K562 (cell line): ENCODE results near the gene MACF1.

Experiments used
- CREB1 ChIP-seq, 2 experiments: sonication (generic) in 1 of 2; formaldehyde crosslinking in 1 of 2; IDR thresholded peaks; 2 replicates each; pipeline versions ENCODE4 v1.6.1 to v1.8.0; 2012 to 2022; ENCODE audit warnings: inconsistent platforms in 1 of 2, mild to moderate bottlenecking in 1 of 2, missing genetic modification reagents in 1 of 2, moderate library complexity in 1 of 2
- CTCF ChIP-seq, 3 experiments: IDR thresholded peaks in 2 of 3; conservative IDR thresholded peaks in 1 of 3; 2 replicates each; pipeline ENCODE4 v1.5.1; 2011 to 2012; ENCODE audit warnings: low read length in 3 of 3, mild to moderate bottlenecking in 3 of 3, control low read depth in 2 of 3, improper control_type of control experiment in 1 of 3, inconsistent platforms in 1 of 3, low read depth in 1 of 3, mixed read lengths in 1 of 3, moderate library complexity in 1 of 3; ENCODE audit not compliant: insufficient read depth in 2 of 3
- FOS ChIP-seq: IDR thresholded peaks from 3 replicates; pipeline ENCODE4 v1.6.1; 2011; ENCODE audit not compliant: insufficient read length; ENCODE audit errors: extremely low read depth
- HMG20B ChIP-seq: fragments of 250-450 bp; sonication (Bioruptor Pico); IDR thresholded peaks from 2 replicates; pipeline ENCODE4 v1.5.0; 2021; ENCODE audit warnings: mild to moderate bottlenecking
- MAZ ChIP-seq, 2 experiments: fragments of 450-650 bp in 1 of 2; sonication (generic) in 1 of 2; formaldehyde crosslinking; IDR thresholded peaks in 1 of 2; conservative IDR thresholded peaks in 1 of 2; 2 replicates each; pipeline versions ENCODE4 v1.4.0 to v1.5.0; 2020; ENCODE audit warnings: mild to moderate bottlenecking in 1 of 2, missing genetic modification reagents in 1 of 2
- NFIX ChIP-seq: fragments of 250-450 bp; sonication (Bioruptor Pico); IDR thresholded peaks from 2 replicates; pipeline ENCODE4 v1.4.0; 2020; ENCODE audit warnings: low read depth, mild to moderate bottlenecking, moderate library complexity
- PHB2 ChIP-seq: fragments of 450-650 bp; IDR thresholded peaks from 2 replicates; pipeline ENCODE4 v1.6.1; 2017; ENCODE audit warnings: low read depth
- POLR2A ChIP-seq: fragments of 450-650 bp; conservative IDR thresholded peaks from 2 replicates; pipeline ENCODE4 v1.6.1; 2016
- XRCC4 ChIP-seq: IDR thresholded peaks from one replicate; pipeline ENCODE4 v1.6.1; 2011; ENCODE audit not compliant: insufficient read depth, insufficient read length; ENCODE audit errors: extremely low read depth
- ZFX ChIP-seq: sonication (generic); formaldehyde crosslinking; IDR thresholded peaks from 2 replicates; pipeline ENCODE4 v1.8.0; 2022; ENCODE audit warnings: mild to moderate bottlenecking, missing genetic modification reagents, moderate library complexity
- ZNF324 ChIP-seq: fragments of 250-450 bp; sonication (Bioruptor Pico); IDR thresholded peaks from 2 replicates; pipeline ENCODE4 v1.4.0; 2020; ENCODE audit warnings: mild to moderate bottlenecking
- ZNF696 ChIP-seq: fragments of 250-450 bp; sonication (Bioruptor Pico); conservative IDR thresholded peaks from 2 replicates; pipeline ENCODE4 v1.4.0; 2020; ENCODE audit warnings: mild to moderate bottlenecking, moderate library complexity
- ZNF830 ChIP-seq: fragments of 250-450 bp; sonication (Bioruptor Pico); IDR thresholded peaks from 2 replicates; pipeline ENCODE4 v1.5.0; 2021; ENCODE audit warnings: mild to moderate bottlenecking
- TF ChIP-seq, protein P1 (sequence below): sonication (generic); formaldehyde crosslinking; IDR thresholded peaks from 2 replicates; pipeline ENCODE4 v1.8.0; 2022; ENCODE audit warnings: missing genetic modification reagents, mild to moderate bottlenecking, borderline replicate concordance

DNA sequence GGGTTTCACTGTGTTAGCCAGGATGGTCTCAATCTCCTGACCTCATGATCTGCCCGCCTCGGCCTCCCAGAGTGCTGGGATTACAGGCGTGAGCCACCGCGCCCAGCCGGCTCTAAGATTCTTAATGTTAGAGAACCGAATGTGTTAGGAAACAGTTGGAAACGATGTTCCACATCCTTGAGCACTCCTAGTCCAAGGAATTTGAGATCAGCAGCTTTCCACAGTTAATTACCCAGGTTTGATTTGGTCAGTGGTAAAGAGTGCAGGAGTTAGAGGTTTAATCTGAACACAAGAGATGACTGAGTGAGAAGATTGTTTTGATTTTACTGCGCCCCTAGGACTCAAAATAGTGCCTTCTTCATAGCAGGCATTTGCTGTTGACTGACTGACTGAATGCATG lies 211.1 kb downstream of the MACF1 start:
- no peak for TF ChIP-seq NFIX (CRISPR knock-in tag)
- no peak for TF ChIP-seq MAZ (CRISPR knock-in tag; conservative IDR thresholded peaks at IDR 0.05 in 1 of 2, IDR thresholded peaks at IDR 0.05 in 1 of 2)
- no peak for TF ChIP-seq CTCF (IDR thresholded peaks at IDR 0.05 in 2 of 3, conservative IDR thresholded peaks at IDR 0.05 in 1 of 3; ENCODE audit: insufficient read depth in 2 of 3, low read depth in 1 of 3, low read length in 3 of 3)
- TF ChIP-seq, protein P1, sequence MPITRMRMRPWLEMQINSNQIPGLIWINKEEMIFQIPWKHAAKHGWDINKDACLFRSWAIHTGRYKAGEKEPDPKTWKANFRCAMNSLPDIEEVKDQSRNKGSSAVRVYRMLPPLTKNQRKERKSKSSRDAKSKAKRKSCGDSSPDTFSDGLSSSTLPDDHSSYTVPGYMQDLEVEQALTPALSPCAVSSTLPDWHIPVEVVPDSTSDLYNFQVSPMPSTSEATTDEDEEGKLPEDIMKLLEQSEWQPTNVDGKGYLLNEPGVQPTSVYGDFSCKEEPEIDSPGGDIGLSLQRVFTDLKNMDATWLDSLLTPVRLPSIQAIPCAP (CRISPR knock-in tag) = no peak
- no peak for TF ChIP-seq ZFX (CRISPR knock-in tag)
- TF ChIP-seq CREB1 (IDR thresholded peaks at IDR 0.05) = no peak
- no peak for TF ChIP-seq CREB1 (CRISPR knock-in tag; IDR thresholded peaks at IDR 0.05)
- TF ChIP-seq ZNF830 = no peak
- TF ChIP-seq POLR2A = no peak
- TF ChIP-seq ZNF324 = no peak
- no peak for TF ChIP-seq PHB2
- TF ChIP-seq FOS = no peak
- no peak for TF ChIP-seq ZNF696 (CRISPR knock-in tag)
- no peak for TF ChIP-seq HMG20B (CRISPR knock-in tag)
- TF ChIP-seq XRCC4 = no peak
